Fibroblast of lung (primary cell): ENCODE data around the gene CIART. TPM values are rescaled to one million over a fixed set of nuclear protein-coding genes. Genes with fewer than 3 reads are reported as not detected.
A peak's percentile ranks its signal among the peaks of the same experiment; 100 is the strongest.

Experiments used
- DNase-seq, 2 donors: peaks; one replicate each; pipeline versions ENCODE4 v3.0.0 to v3.0.0-alpha.2; 2010; ENCODE audit warnings: low read depth in 2 of 2
- H2AFZ ChIP-seq: 2 replicates; pipeline ENCODE4 v1.5.1; 2012; ENCODE audit warnings: low read length, control low read depth, inconsistent platforms
- H3K27ac ChIP-seq: 2 replicates; pipeline ENCODE4 v1.5.1; 2011; ENCODE audit warnings: low read length, control low read depth; ENCODE audit not compliant: insufficient read depth
- H3K27me3 ChIP-seq: 2 replicates; pipeline ENCODE4 v1.5.1; 2011; ENCODE audit warnings: mild to moderate bottlenecking, low read length; ENCODE audit not compliant: control insufficient read depth, insufficient read depth
- H3K36me3 ChIP-seq: 2 replicates; pipeline ENCODE4 v1.5.1; 2011; ENCODE audit warnings: low read length; ENCODE audit not compliant: control insufficient read depth, insufficient read depth
- H3K4me1 ChIP-seq: 2 replicates; pipeline ENCODE4 v1.5.1; 2011; ENCODE audit warnings: low read length; ENCODE audit not compliant: control insufficient read depth, insufficient read depth; ENCODE audit errors: extremely low read depth
- H3K4me2 ChIP-seq: 2 replicates; pipeline ENCODE4 v1.5.1; 2011; ENCODE audit warnings: low read length, control low read depth; ENCODE audit not compliant: insufficient read depth; ENCODE audit errors: extremely low read depth
- H3K4me3 ChIP-seq, 4 experiments: fragments of 200-600 bp in 1 of 4; sonication (generic) in 1 of 4; replicated peaks in 1 of 4; 2 replicates each; pipeline ENCODE4 v1.5.1; 2011 to 2016; ENCODE audit warnings: low read length in 4 of 4, low read depth in 3 of 4, mild to moderate bottlenecking in 3 of 4, control low read depth in 2 of 4, inconsistent platforms in 1 of 4, mixed read lengths in 1 of 4; ENCODE audit not compliant: insufficient read depth in 1 of 4; ENCODE audit errors: control extremely low read depth in 1 of 4
- H3K79me2 ChIP-seq: 2 replicates; pipeline ENCODE4 v1.5.1; 2012; ENCODE audit warnings: mild to moderate bottlenecking, low read length, inconsistent platforms; ENCODE audit not compliant: control insufficient read depth, insufficient read depth
- H3K9ac ChIP-seq: 2 replicates; pipeline ENCODE4 v1.5.1; 2011; ENCODE audit warnings: mild to moderate bottlenecking, low read length, control low read depth; ENCODE audit not compliant: insufficient read depth
- H3K9me3 ChIP-seq: 2 replicates; pipeline ENCODE4 v1.5.1; 2012; ENCODE audit warnings: low read depth, low read length; ENCODE audit not compliant: control insufficient read depth, insufficient read depth
- H4K20me1 ChIP-seq: 2 replicates; pipeline ENCODE4 v1.5.1; 2011; ENCODE audit warnings: low read length; ENCODE audit not compliant: control insufficient read depth, insufficient read depth; ENCODE audit errors: extremely low read depth
- EZH2 ChIP-seq: IDR thresholded peaks from 2 replicates; pipeline ENCODE4 v1.5.1; 2012; ENCODE audit warnings: low read length, control low read depth, mild to moderate bottlenecking; ENCODE audit errors: missing control alignments
- polyA plus RNA-seq, 2 donors: library from polyadenylated mRNA; depleted of rRNA in 1 of 2; stranded (reverse) in 1 of 2; unstranded in 1 of 2; fragments of >200 nt; gene quantifications; 2 replicates each; pipeline ENCODE4 v1.2.1, GENCODE V29; 2011 to 2012; ENCODE audit warnings: missing spikeins in 1 of 2
- total RNA-seq: library from RNA; depleted of rRNA; stranded (reverse); fragments of >200 nt; gene quantifications from 2 replicates; pipeline ENCODE4 v1.2.1, GENCODE V29; 2014
- TF ChIP-seq, protein P1 (sequence below), 2 donors: IDR thresholded peaks in 1 of 2; conservative IDR thresholded peaks in 1 of 2; 1 replicate in 1 of 2; 2 replicates in 1 of 2; pipeline ENCODE4 v1.5.1; 2011 to 2012; ENCODE audit warnings: low read length in 2 of 2, control low read depth in 1 of 2, inconsistent platforms in 1 of 2, low read depth in 1 of 2, mild to moderate bottlenecking in 1 of 2

CIART gene
- total and polyA plus RNA-seq, 2 donors (not counting 1 experiment from before 2014, with no cell fraction given) = 10.4 to 15.3 TPM

DNA sequence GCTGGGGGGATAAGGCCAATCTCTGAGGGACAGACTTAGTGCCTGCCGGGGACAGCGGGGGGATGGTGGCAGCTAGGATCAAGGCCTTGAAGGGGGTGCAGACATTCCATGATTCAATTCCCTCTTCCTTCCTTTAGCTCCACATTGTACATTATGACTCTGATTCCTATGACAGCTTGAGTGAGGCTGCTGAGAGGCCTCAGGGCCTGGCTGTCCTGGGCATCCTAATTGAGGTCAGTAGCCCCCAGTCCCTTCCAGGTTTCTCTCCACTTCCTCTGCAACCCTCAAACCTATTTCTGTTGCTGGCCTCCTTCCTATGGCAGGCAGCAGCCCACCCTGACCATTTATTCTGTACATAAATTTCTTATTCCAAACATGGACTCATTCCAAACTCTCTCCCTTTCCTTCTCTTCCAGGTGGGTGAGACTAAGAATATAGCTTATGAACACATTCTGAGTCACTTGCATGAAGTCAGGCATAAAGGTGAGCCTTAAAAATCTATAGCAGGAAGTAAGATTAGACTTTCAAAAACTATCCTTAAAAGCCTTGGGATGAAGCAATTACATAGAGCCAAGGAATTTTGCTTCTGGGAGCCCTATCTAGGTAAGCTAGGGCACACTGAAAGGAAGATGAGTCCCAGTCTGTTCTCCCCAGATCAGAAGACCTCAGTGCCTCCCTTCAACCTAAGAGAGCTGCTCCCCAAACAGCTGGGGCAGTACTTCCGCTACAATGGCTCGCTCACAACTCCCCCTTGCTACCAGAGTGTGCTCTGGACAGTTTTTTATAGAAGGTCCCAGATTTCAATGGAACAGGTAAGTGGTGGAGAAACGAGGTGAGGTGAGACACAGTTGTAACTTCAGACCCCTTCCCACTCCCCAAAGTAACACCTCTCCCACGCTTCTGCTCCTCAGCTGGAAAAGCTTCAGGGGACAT, 19.7 kb upstream of the CIART start:
- Histone ChIP-seq H3K4me2 (no peak overlapping the region), H3K36me3 (peaks cover 18% of the 10 kb centered on the region), H3K9ac (no peak overlapping the region), H3K4me1 (peaks cover 3% of the 10 kb centered on the region), H3K9me3 (no peaks in the 10 kb centered on the region), H3K27ac (no peak overlapping the region), H3K27me3 (peaks cover 17% of the 10 kb centered on the region), H4K20me1 (no peaks in the 10 kb centered on the region), H2AFZ (no peak overlapping the region), H3K79me2 (peaks cover 14% of the 10 kb centered on the region), H3K4me3 (no peak overlapping the region)
- TF ChIP-seq, protein P1, sequence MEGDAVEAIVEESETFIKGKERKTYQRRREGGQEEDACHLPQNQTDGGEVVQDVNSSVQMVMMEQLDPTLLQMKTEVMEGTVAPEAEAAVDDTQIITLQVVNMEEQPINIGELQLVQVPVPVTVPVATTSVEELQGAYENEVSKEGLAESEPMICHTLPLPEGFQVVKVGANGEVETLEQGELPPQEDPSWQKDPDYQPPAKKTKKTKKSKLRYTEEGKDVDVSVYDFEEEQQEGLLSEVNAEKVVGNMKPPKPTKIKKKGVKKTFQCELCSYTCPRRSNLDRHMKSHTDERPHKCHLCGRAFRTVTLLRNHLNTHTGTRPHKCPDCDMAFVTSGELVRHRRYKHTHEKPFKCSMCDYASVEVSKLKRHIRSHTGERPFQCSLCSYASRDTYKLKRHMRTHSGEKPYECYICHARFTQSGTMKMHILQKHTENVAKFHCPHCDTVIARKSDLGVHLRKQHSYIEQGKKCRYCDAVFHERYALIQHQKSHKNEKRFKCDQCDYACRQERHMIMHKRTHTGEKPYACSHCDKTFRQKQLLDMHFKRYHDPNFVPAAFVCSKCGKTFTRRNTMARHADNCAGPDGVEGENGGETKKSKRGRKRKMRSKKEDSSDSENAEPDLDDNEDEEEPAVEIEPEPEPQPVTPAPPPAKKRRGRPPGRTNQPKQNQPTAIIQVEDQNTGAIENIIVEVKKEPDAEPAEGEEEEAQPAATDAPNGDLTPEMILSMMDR (conservative IDR thresholded peaks at IDR 0.05 in 1 of 2, IDR thresholded peaks at IDR 0.05 in 1 of 2; ENCODE audit: low read depth in 1 of 2, low read length in 2 of 2) = no peak
- TF ChIP-seq EZH2 = no peak
- no peak for DNase-seq

DNA sequence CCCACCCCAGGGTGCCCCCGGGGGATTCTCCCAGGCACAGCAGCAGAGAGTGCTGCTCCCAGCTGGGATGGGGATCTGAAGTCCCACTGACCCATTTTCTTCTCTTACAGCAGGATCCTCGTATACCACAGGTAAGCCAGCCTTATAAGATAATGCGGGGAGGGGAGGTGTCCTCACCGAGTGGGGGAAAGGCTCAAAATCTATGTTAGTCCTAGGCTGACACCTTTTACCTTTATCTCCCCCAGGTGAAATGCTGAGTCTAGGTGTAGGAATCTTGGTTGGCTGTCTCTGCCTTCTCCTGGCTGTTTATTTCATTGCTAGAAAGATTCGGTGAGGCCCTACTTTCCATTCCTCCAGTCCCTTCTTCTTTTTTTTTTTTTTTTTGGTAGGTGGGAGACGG, 18.8 kb upstream of the CIART start:
- Histone ChIP-seq H2AFZ (no peak overlapping the region), H3K4me3 (no peak overlapping the region), H3K27ac (no peak overlapping the region), H3K79me2 (peaks cover 23% of the 10 kb centered on the region), H3K27me3 (peaks cover 8% of the 10 kb centered on the region), H3K4me1 (peaks cover 4% of the 10 kb centered on the region), H3K9me3 (no peaks in the 10 kb centered on the region), H3K36me3 (peaks cover 18% of the 10 kb centered on the region), H3K4me2 (no peak overlapping the region), H4K20me1 (no peaks in the 10 kb centered on the region), H3K9ac (no peak overlapping the region)
- no peak for DNase-seq
- no peak for TF ChIP-seq EZH2
- TF ChIP-seq, protein P1 (conservative IDR thresholded peaks at IDR 0.05 in 1 of 2, IDR thresholded peaks at IDR 0.05 in 1 of 2; ENCODE audit: low read depth in 1 of 2, low read length in 2 of 2) = no peak

DNA sequence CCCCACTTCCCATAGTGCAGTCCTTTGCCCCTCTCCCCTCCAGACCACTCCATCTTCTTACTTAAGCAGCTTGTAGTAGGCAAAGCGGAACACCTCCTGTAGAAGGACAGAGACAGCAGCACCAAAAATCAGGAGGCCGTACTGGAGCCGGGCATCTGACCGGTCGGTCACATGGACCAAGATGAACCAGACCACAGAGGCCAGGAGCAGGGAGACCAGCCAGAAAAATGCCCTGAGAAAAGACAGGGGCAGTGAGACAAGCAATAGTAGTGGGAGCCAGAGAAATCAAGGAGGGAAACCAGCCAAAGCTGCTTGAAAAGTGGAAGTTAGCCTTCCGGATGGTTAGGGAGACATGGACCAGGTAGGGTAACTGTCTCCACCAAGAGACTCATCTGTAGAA, 14.5 kb upstream of the CIART start:
- Histone ChIP-seq H3K4me2 (peak overlapping the region; percentile 98), H3K9ac (peak overlapping the region; percentile 95), H3K4me3 (peak overlapping the region; percentile 94 to 100 (median 98)), H3K27ac (peak overlapping the region; percentile 91), H2AFZ (peak overlapping the region; percentile 69), H3K27me3 (no peaks in the 10 kb centered on the region), H3K36me3 (peaks cover 18% of the 10 kb centered on the region), H4K20me1 (no peaks in the 10 kb centered on the region), H3K9me3 (no peaks in the 10 kb centered on the region), H3K4me1 (peaks cover 4% of the 10 kb centered on the region), H3K79me2 (peaks cover 25% of the 10 kb centered on the region)
- DNase-seq = no peak
- TF ChIP-seq, protein P1 (conservative IDR thresholded peaks at IDR 0.05 in 1 of 2, IDR thresholded peaks at IDR 0.05 in 1 of 2; ENCODE audit: low read depth in 1 of 2, low read length in 2 of 2) = no peak
- TF ChIP-seq EZH2 = no peak
